ENCODE measurements around the gene RDH8. TPM values are rescaled to one million over a fixed set of nuclear protein-coding genes. Genes with fewer than 3 reads are reported as not detected.

RDH8 gene
- total RNA-seq, 1 experiment from 2014 or later = not detected

DNA sequence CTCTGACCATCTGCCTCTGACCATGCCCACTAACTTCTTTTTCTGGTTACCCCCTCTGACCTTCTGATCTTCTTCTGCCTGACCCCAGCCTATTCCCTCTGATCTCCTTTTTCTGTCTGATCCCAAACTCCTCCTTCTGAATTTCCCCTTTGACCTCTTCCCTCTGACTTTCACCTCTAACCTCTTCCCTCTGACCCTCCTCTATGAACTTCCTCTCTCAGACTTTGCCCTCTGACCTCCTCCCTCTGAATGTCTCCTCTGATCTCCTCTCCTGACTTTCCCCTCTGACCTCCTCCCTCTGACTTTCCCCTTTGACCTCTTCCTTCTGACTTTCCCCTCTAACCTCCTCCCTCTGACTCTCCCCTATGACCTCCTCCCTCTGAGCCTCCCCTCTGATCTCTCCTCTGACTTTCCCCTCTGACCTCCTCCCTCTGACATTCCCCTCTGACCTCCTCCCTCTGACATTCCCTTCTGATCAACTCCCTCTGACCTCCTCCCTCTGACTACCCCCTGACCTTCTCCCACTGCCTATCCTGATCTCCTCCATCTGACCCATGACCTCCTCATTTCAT is 6.4 kb upstream of the RDH8 start:
- H3K27me3 Mint-ChIP-seq (ENCODE audit: low read depth) = peaks cover 63% of the 10 kb centered on the region

More for the DNA sequence above, 6.4 kb upstream of the RDH8 start:
- Histone ChIP-seq H3K79me1 (ENCODE audit: insufficient read depth, low read depth, low read length, poor library complexity, severe bottlenecking) (no peaks in the 10 kb centered on the region), H3K4me2 (ENCODE audit: insufficient read depth, insufficient read length, low read length) (no peak overlapping the region), H2AK5ac (ENCODE audit: insufficient read length, low read length) (no peak overlapping the region), H2BK5ac (ENCODE audit: insufficient read length, low read length) (no peak overlapping the region), H4K20me1 (ENCODE audit: control insufficient read depth, insufficient read depth, insufficient read length) (no peaks in the 10 kb centered on the region), H2BK15ac (ENCODE audit: low read depth, low read length) (no peak overlapping the region), H3K27ac (ENCODE audit: insufficient read length, low read depth, low read length) (no peak overlapping the region), H4K5ac (ENCODE audit: insufficient read length, low read depth, low read length) (no peak overlapping the region), H2BK20ac (ENCODE audit: low read depth, low read length, poor library complexity, severe bottlenecking) (no peak overlapping the region), H3K14ac (ENCODE audit: insufficient read depth, low read length) (no peak overlapping the region; the same call in 1 of the 2 replicates), H4K8ac (replicated peaks; ENCODE audit: insufficient read length, low read depth, low read length) (no peak overlapping the region), H2AFZ (ENCODE audit: low read length) (no peak overlapping the region), H3K4me1 (ENCODE audit: insufficient read depth, low read length) (peaks cover 5% of the 10 kb centered on the region; the same call in 1 of the 2 replicates), H4K91ac (ENCODE audit: insufficient read length, low read depth, low read length) (no peak overlapping the region), H3K56ac (ENCODE audit: insufficient read length, low read depth, low read length) (no peak overlapping the region), H3K23me2 (ENCODE audit: insufficient read length, low read depth, low read length, poor library complexity, severe bottlenecking) (no peaks in the 10 kb centered on the region), H3K4ac (ENCODE audit: low read depth, low read length) (no peak overlapping the region), H3K18ac (ENCODE audit: insufficient read length, low read depth, low read length) (no peak overlapping the region), H2BK12ac (ENCODE audit: insufficient read length, low read depth, low read length) (no peak overlapping the region), H3K27me3 (ENCODE audit: insufficient read depth, low read length) (peaks cover 4% of the 10 kb centered on the region; the same call in 1 of the 2 replicates), H3T11ph (ENCODE audit: low read length) (no peak overlapping the region), H2BK120ac (ENCODE audit: low read depth, low read length, poor library complexity, severe bottlenecking) (no peak overlapping the region), H3K9me3 (ENCODE audit: control insufficient read depth, low read depth, low read length) (no peaks in the 10 kb centered on the region), H3K23ac (ENCODE audit: insufficient read length, low read depth, low read length) (no peak overlapping the region), H3K9ac (ENCODE audit: extremely low read depth, insufficient read length, low read length) (no peak overlapping the region), H3K79me2 (ENCODE audit: insufficient read depth, low read length) (no peaks in the 10 kb centered on the region)
- no peak for DNase-seq
- TF ChIP-seq, protein P1, sequence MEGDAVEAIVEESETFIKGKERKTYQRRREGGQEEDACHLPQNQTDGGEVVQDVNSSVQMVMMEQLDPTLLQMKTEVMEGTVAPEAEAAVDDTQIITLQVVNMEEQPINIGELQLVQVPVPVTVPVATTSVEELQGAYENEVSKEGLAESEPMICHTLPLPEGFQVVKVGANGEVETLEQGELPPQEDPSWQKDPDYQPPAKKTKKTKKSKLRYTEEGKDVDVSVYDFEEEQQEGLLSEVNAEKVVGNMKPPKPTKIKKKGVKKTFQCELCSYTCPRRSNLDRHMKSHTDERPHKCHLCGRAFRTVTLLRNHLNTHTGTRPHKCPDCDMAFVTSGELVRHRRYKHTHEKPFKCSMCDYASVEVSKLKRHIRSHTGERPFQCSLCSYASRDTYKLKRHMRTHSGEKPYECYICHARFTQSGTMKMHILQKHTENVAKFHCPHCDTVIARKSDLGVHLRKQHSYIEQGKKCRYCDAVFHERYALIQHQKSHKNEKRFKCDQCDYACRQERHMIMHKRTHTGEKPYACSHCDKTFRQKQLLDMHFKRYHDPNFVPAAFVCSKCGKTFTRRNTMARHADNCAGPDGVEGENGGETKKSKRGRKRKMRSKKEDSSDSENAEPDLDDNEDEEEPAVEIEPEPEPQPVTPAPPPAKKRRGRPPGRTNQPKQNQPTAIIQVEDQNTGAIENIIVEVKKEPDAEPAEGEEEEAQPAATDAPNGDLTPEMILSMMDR (conservative IDR thresholded peaks at IDR 0.05) = no peak
- Mint-ChIP-seq H3K27ac (no peak overlapping the region), H3K36me3 (ENCODE audit: insufficient read depth in 1 of 3, low read depth in 3 of 3) (no peaks in the 10 kb centered on the region), H3K9me3 (peaks cover 1 to 2% of the 10 kb centered on the region in 2 experiments; a peak in 2 of 5 replicates), H3K4me3 (peak overlapping the region in 1 of 2 experiments; percentile 57; a peak in 1 of 5 replicates), H3K4me1 (peaks cover 17 to 19% of the 10 kb centered on the region in 2 experiments)
